Cardiac fibroblast (primary cell): ENCODE results near the gene CDV3.
A peak's percentile ranks its signal among the peaks of the same experiment; 100 is the strongest.

Experiments
- DNase-seq, 2 donors: peaks; one replicate each; pipeline versions ENCODE4 v3.0.0 to v3.0.0-alpha.2; 2010; ENCODE audit warnings: low read depth in 2 of 2
- H3K4me3 ChIP-seq, 2 donors: replicated peaks in 1 of 2; 1 replicate in 1 of 2; 2 replicates in 1 of 2; pipeline ENCODE4 v1.5.1; 2011; ENCODE audit warnings: low read depth in 2 of 2, low read length in 2 of 2, mild to moderate bottlenecking in 2 of 2, moderate library complexity in 1 of 2
- TF ChIP-seq, protein P1 (sequence below): IDR thresholded peaks from one replicate; pipeline ENCODE4 v1.5.1; 2011; ENCODE audit warnings: low read depth, mild to moderate bottlenecking, low read length, inconsistent platforms

The CDV3 gene

DNA sequence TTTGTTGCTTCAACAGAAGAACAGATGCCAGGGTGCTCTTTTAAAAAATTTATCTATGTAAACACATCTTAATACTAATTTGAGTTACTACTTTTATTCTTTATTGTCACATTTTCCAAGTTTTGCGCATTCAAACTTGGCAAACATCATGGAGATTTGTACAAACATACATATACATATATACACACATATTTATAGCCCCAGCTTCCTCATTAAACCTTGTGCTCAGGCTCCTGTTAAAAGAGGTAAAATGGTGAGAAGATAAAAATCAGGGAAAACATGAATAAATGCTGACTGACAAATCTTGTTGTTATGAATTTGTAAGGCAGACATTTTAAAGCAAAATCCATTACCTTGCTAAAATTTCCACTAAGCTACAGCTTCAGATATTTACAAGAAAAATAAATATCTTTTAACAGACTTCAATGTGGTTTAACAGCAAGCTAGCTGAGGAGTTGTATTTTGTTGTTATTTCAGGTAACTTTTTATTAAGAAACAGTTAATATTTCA is 27.1 kb downstream of the CDV3 start:
- no peak for DNase-seq
- TF ChIP-seq, protein P1, sequence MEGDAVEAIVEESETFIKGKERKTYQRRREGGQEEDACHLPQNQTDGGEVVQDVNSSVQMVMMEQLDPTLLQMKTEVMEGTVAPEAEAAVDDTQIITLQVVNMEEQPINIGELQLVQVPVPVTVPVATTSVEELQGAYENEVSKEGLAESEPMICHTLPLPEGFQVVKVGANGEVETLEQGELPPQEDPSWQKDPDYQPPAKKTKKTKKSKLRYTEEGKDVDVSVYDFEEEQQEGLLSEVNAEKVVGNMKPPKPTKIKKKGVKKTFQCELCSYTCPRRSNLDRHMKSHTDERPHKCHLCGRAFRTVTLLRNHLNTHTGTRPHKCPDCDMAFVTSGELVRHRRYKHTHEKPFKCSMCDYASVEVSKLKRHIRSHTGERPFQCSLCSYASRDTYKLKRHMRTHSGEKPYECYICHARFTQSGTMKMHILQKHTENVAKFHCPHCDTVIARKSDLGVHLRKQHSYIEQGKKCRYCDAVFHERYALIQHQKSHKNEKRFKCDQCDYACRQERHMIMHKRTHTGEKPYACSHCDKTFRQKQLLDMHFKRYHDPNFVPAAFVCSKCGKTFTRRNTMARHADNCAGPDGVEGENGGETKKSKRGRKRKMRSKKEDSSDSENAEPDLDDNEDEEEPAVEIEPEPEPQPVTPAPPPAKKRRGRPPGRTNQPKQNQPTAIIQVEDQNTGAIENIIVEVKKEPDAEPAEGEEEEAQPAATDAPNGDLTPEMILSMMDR = no peak
- no peak overlapping the region for H3K4me3 ChIP-seq

DNA sequence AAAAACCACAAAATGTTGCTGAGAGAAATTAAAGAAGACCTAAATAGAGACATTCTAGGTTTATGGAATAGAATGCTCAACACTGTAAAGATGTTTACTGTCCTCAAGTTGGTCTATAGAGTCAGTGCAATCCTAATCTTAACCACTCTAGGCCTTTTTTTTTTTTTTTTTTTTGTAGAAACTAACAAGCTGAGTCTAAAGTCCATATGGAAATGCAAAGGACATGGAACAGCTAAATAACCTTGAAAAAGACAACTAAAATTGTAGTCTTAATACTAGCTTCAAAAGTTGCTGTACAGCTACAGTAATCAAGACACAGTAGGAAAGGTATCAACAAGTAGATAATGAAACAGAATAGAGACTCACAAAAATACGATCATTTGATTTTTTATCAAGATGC is 32.9 kb downstream of the CDV3 start:
- TF ChIP-seq, protein P1 = no peak
- H3K4me3 ChIP-seq = no peak overlapping the region
- no peak for DNase-seq

DNA sequence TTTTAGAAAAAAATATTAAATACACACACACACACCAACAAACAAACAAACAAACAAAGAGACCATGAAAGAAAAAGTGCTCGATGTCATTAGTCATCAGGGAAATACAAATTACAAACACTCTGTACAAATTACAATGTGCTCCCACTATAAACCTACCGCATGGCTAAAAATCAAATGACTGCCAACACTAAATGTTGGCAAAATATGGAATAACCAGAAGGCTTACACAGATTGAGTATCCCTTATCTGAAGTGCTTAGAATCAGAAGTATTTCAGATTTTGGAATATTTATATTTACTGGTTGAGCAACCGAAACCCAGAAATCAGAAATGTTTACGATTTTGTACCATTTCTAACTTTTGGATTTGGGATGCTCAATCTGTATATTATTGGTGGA is 33.4 kb downstream of the CDV3 start:
- TF ChIP-seq, protein P1 = no peak

DNA sequence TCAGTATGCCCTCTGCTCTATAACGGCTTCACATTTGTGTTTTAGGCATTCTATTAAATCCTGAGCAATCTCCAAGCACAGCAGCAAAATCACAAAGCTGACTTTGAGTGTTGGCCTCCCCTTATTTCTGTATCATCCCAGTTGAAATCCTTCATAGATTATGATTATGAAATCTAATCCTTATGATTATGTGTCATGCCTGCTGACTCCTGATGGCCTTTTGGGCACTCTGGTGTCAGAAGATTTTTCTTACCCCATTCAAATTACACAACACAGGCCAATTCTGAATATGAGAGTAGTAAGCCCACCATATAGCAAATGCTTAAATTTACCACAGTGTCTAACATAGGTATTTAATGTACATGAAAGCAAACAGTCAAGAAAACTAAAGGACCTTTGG is 34.3 kb downstream of the CDV3 start:
- no peak for DNase-seq
- TF ChIP-seq, protein P1 = no peak
- no peak overlapping the region for H3K4me3 ChIP-seq

More for the DNA sequence above, 33.4 kb downstream of the CDV3 start:
- no peak for DNase-seq
- no peak overlapping the region for H3K4me3 ChIP-seq

DNA sequence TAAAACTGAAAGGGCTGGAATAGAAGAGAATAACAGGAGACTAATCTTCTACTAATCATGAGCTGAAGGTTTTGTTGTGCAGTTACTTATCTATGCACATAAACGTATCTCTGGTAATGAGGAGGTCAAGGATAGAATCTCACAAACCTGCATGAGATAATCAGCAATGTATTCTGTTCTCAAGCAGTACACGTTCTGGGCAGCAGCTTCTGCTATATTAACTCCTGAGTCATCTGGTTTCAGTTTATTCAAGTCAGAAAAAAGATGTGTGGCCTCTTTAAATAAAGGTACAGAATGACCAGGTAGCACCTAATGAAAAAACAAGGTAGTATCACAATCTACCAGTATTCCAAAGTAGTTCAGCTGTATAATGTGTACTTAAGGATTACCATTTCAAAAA is 34.9 kb downstream of the CDV3 start:
- H3K4me3 ChIP-seq = no peak overlapping the region
- TF ChIP-seq, protein P1 = no peak
- DNase-seq = no peak

DNA sequence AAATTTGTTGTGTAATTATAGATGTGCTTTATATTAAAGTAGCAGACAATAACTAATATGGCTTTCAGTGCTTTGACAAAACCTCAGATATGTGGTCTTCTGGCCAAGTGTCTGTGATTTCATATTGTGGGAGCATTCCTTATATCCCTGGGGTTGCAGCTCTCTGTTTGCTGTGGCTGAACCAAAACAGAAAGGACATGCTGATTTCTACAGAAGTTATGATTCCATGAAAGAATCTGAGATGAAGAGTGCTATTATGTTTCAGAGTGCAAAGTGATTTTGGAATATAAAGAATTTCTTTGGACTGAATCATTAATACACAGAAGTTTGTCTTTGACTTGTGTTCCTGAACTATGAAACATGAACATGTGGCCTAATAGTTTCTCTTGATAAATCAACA is 36.5 kb downstream of the CDV3 start:
- peak in 1 of 2 donors; percentile 50 for DNase-seq

More for the DNA sequence above, 36.5 kb downstream of the CDV3 start:
- no peak overlapping the region for H3K4me3 ChIP-seq
- TF ChIP-seq, protein P1 = no peak
